Tibial artery (tissue), 4 donors: ENCODE measurements around the gene SGCG.

ENCODE experiments used
- DNase-seq, 2 donors: peaks; one replicate each; pipeline ENCODE4 v3.0.0-alpha.2; 2019
- H3K27ac ChIP-seq, 2 donors: fragments of 200-600 bp; sonication (generic) in 1 of 2; 1 replicate in 1 of 2; 2 replicates in 1 of 2; pipeline ENCODE4 v1.5.1; 2018 to 2019; ENCODE audit warnings: mild to moderate bottlenecking in 1 of 2
- H3K27me3 ChIP-seq, 2 donors: fragments of 200-600 bp; sonication (generic) in 1 of 2; one replicate each; pipeline versions ENCODE4 v1.5.1 to v1.6.0; 2016 to 2019
- H3K36me3 ChIP-seq, 3 donors: fragments of 200-600 bp; sonication (generic) in 2 of 3; one replicate each; pipeline ENCODE4 v1.5.1; 2016 to 2019; ENCODE audit warnings: mild to moderate bottlenecking in 2 of 3
- H3K4me1 ChIP-seq, 4 donors: fragments of 200-600 bp; sonication (generic) in 2 of 4; 1 replicate in 3 of 4; 2 replicates in 1 of 4; pipeline ENCODE4 v1.5.1; 2016 to 2019
- H3K4me3 ChIP-seq, 2 donors: fragments of 200-600 bp; sonication (generic) in 1 of 2; 1 replicate in 1 of 2; 2 replicates in 1 of 2; pipeline ENCODE4 v1.5.1; 2018 to 2019; ENCODE audit warnings: mild to moderate bottlenecking in 2 of 2
- H3K9me3 ChIP-seq, 3 donors: fragments of 200-600 bp; sonication (generic) in 1 of 3; one replicate each; pipeline ENCODE4 v1.5.1; 2016 to 2019
- intact Hi-C: fragments of 100-400 bp; cut with DNase I; formaldehyde crosslinking; loops from one replicate; pipeline ENCODE4 v1.15.0; 2023; ENCODE audit warnings: low total_unique reads
- TF ChIP-seq, protein P1 (sequence below), 2 experiments: fragments of 200-600 bp in 1 of 2; fragments of 450-650 bp in 1 of 2; IDR thresholded peaks; one replicate each; pipeline ENCODE4 v1.5.1; 2017 to 2019; ENCODE audit warnings: antibody characterized with exemption in 2 of 2, mild to moderate bottlenecking in 1 of 2, moderate library complexity in 1 of 2

SGCG gene

DNA sequence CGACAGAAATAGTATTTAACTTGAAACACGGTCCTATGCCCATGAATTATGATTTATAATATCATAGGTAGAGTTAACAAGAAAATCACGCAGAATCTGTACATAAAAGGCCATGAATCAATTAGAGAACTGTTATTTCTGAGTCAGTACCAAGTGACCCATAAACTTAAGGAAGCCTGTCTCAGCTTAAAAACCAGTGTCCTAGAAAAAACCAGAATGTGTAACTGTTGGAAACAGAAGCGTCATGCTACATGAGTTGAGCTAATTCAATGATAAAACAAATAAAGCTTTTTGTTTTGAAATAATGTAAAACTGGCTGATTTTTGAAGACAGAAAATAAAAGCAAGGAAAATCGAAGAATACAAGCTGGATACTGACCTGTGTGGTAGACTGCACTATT is 34.8 kb upstream of the SGCG start:
- TF ChIP-seq, protein P1, sequence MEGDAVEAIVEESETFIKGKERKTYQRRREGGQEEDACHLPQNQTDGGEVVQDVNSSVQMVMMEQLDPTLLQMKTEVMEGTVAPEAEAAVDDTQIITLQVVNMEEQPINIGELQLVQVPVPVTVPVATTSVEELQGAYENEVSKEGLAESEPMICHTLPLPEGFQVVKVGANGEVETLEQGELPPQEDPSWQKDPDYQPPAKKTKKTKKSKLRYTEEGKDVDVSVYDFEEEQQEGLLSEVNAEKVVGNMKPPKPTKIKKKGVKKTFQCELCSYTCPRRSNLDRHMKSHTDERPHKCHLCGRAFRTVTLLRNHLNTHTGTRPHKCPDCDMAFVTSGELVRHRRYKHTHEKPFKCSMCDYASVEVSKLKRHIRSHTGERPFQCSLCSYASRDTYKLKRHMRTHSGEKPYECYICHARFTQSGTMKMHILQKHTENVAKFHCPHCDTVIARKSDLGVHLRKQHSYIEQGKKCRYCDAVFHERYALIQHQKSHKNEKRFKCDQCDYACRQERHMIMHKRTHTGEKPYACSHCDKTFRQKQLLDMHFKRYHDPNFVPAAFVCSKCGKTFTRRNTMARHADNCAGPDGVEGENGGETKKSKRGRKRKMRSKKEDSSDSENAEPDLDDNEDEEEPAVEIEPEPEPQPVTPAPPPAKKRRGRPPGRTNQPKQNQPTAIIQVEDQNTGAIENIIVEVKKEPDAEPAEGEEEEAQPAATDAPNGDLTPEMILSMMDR (IDR thresholded peaks at IDR 0.05), result no peak
- Histone ChIP-seq H3K27ac (no peak overlapping the region), H3K4me1 (no peaks in the 10 kb centered on the region), H3K27me3 (no peaks in the 10 kb centered on the region), H3K4me3 (no peak overlapping the region), H3K36me3 (no peaks in the 10 kb centered on the region), H3K9me3 (peaks cover 0 to 4% (median 0%) of the 10 kb centered on the region in 3 donors)
- intact Hi-C loops, result no loop called here
- DNase-seq, result no peak

GRCh38 chr13:23146811-23147625 is 33.8 kb upstream of the SGCG start:
- Histone ChIP-seq H3K4me1 (no peaks in the 10 kb centered on the region), H3K27me3 (no peaks in the 10 kb centered on the region), H3K4me3 (no peak overlapping the region), H3K27ac (no peak overlapping the region), H3K9me3 (peaks cover 0 to 3% (median 0%) of the 10 kb centered on the region in 3 donors), H3K36me3 (no peaks in the 10 kb centered on the region)
- DNase-seq, result no peak
- intact Hi-C loops, result no loop called here
- TF ChIP-seq, protein P1 (IDR thresholded peaks at IDR 0.05), result no peak

GRCh38 chr13:23147827-23148226 is 33.0 kb upstream of the SGCG start:
- Histone ChIP-seq H3K27ac (no peak overlapping the region), H3K4me3 (no peak overlapping the region), H3K36me3 (no peaks in the 10 kb centered on the region), H3K4me1 (no peaks in the 10 kb centered on the region), H3K27me3 (no peaks in the 10 kb centered on the region), H3K9me3 (no peaks in the 10 kb centered on the region)
- TF ChIP-seq, protein P1 (IDR thresholded peaks at IDR 0.05), result no peak
- intact Hi-C loops, result no loop called here
- DNase-seq, result no peak

GRCh38 chr13:23157781-23158180 is 23.0 kb upstream of the SGCG start:
- H3K4me3 ChIP-seq, result no peak overlapping the region
- H3K27ac ChIP-seq, result no peak overlapping the region
- TF ChIP-seq, protein P1 (IDR thresholded peaks at IDR 0.05), result no peak
- H3K36me3 ChIP-seq, result no peaks in the 10 kb centered on the region
- peaks cover 0 to 13% (median 9%) of the 10 kb centered on the region in 4 donors for H3K4me1 ChIP-seq
- H3K9me3 ChIP-seq, result no peaks in the 10 kb centered on the region
- H3K27me3 ChIP-seq, result peaks cover 0 to 24% of the 10 kb centered on the region in 2 donors
- no peak for DNase-seq
- intact Hi-C loops, result no loop called here

- TF ChIP-seq, protein P1 (IDR thresholded peaks at IDR 0.05), result peak; percentile 24 to 43
- H3K4me1 ChIP-seq, result peaks cover 0 to 13% (median 9%) of the 10 kb centered on the region in 4 donors
- peaks cover 0 to 24% of the 10 kb centered on the region in 2 donors for H3K27me3 ChIP-seq
- H3K36me3 ChIP-seq, result no peaks in the 10 kb centered on the region
- DNase-seq, result peak in 1 of 2 donors; percentile 48
- H3K9me3 ChIP-seq, result no peaks in the 10 kb centered on the region
- H3K27ac ChIP-seq, result no peak overlapping the region
- intact Hi-C loops, result no loop called here
- peak overlapping the region; percentile 25 to 46 for H3K4me3 ChIP-seq
These were observed 21.5 kb upstream of the SGCG start for GRCh38 chr13:23159205-23159759.
